GM18519 (cell line): ENCODE results near the gene ATE1.
"Not testable (repeated sequence)": the region's sequence is repeated elsewhere in the genome, so short reads cannot be mapped to it uniquely, and the experiment has no call there.

ENCODE experiments used
- ATAC-seq: cut with Tn5 transposase; IDR thresholded peaks from one replicate; pipeline ENCODE4 v1.9.1; 2021; ENCODE audit warnings: mild to moderate bottlenecking, moderate library complexity; ENCODE audit not compliant: unreplicated experiment, low FRiP score

ATE1 gene

GRCh38 chr10:121702351-121703320 lies 225.2 kb downstream of the ATE1 start:
- no peak for ATAC-seq

- ATAC-seq, result no peak
These were observed 227.4 kb downstream of the ATE1 start for GRCh38 chr10:121700416-121700815.

GRCh38 chr10:121699703-121700102 lies 228.1 kb downstream of the ATE1 start:
- not testable (repeated sequence) for ATAC-seq

GRCh38 chr10:121698902-121699301 lies 228.9 kb downstream of the ATE1 start:
- ATAC-seq, result no peak

- no peak for ATAC-seq
These were observed 229.5 kb downstream of the ATE1 start for GRCh38 chr10:121698336-121698735.

- no peak for ATAC-seq
These were observed 231.0 kb downstream of the ATE1 start for GRCh38 chr10:121696854-121697253.

GRCh38 chr10:121695731-121696464 lies 231.9 kb downstream of the ATE1 start:
- no peak for ATAC-seq

- ATAC-seq, result no peak
These were observed 232.7 kb downstream of the ATE1 start for GRCh38 chr10:121694966-121695643.

GRCh38 chr10:121694327-121694965 lies 233.4 kb downstream of the ATE1 start:
- no peak for ATAC-seq

GRCh38 chr10:121692626-121693025 lies 235.2 kb downstream of the ATE1 start:
- no peak for ATAC-seq

- ATAC-seq, result no peak
These were observed 236.9 kb downstream of the ATE1 start for GRCh38 chr10:121690970-121691369.
